Adipose tissue (tissue), 3 donors: ENCODE data around the gene HSPH1. TPM values are rescaled to one million over a fixed set of nuclear protein-coding genes. Genes with fewer than 3 reads are reported as not detected.
"Not testable (repeated sequence)": the region's sequence is repeated elsewhere in the genome, so short reads cannot be mapped to it uniquely, and the experiment has no call there.

Experiments used
- H3K27ac ChIP-seq: one replicate; pipeline ENCODE4 v1.5.1; 2013; ENCODE audit warnings: low read depth, low read length
- WGBS, 3 donors: extraction: QIAGEN DNeasy Blood & Tissue Kit; methylation state at CpG; one replicate each; pipeline ENCODE4 v1.1.7; 2013; 5-methylcytosine and 5-hydroxymethylcytosine counted together
- polyA plus RNA-seq, 3 donors: library from polyadenylated mRNA; stranded (reverse); fragments of 200-250 nt; gene quantifications; one replicate each; pipeline ENCODE4 v1.2.3, GENCODE V29; 2013
- donor health status: healthy with polysubstance abuse.
- donor health status: Bipolar disorder and iron deficiency.
- donor health status: healthy.

HSPH1 gene
- polyA plus RNA-seq, 3 donors = 8.8 to 48.6 (median 32.7) TPM

DNA sequence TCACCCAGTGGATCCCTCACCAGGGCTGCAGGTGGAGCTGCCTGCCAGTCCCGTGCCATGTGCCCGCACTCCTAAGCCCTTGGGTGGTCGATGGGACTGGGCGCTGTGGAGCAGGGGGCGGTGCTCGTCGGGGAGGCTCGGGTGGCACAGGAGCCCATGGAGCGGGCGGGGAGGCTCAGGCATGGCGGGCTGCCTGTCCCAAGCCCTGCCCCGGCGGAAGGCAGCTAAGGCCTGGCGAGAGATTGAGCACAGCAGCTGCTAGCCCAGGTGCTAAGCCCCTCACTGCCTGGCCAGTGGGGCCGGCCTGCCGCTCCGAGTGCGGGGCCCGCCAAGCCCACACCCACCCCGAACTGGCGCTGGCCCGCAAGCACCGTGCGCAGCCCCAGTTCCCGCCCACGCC is 21.3 kb upstream of the HSPH1 start:
- H3K27ac ChIP-seq = no peak overlapping the region
- 90 to 93% (median 92%) methylated on average over 19 to 26 of the region's 26 CpGs for WGBS, 3 donors

DNA sequence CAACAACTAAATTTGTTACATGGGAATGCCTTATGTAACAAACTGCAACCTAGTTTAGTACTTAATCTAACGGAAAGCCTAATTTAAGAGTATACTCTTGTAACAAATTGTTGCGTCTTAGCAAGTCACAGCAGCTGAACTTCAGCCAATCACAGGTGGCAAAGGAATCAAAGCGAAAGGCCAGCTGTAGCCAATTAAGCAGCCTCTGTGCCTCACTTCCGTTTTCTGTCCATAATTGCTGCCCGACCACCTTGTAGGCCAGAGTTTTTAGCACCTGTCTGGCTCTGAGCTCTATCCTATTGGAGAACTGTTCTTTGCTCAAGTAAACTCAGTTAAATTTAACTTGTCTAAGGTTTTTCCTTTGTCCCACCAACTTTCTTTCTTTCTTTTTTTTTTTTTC is 18.1 kb upstream of the HSPH1 start:
- 64 to 82% (median 75%) methylated on average over 5 of the region's 5 CpGs for WGBS, 3 donors
- H3K27ac ChIP-seq = no peak overlapping the region

- 88 to 93% (median 92%) methylated on average over 8 of the region's 8 CpGs for WGBS, 3 donors
- no peak overlapping the region for H3K27ac ChIP-seq
Observed at GRCh38 chr13:31179241-31179640, 17.5 kb upstream of the HSPH1 start.

GRCh38 chr13:31177813-31178495 is 16.2 kb upstream of the HSPH1 start:
- WGBS, 3 donors = 76 to 88% (median 88%) methylated on average over 12 of the region's 12 CpGs
- not testable (repeated sequence) for H3K27ac ChIP-seq

DNA sequence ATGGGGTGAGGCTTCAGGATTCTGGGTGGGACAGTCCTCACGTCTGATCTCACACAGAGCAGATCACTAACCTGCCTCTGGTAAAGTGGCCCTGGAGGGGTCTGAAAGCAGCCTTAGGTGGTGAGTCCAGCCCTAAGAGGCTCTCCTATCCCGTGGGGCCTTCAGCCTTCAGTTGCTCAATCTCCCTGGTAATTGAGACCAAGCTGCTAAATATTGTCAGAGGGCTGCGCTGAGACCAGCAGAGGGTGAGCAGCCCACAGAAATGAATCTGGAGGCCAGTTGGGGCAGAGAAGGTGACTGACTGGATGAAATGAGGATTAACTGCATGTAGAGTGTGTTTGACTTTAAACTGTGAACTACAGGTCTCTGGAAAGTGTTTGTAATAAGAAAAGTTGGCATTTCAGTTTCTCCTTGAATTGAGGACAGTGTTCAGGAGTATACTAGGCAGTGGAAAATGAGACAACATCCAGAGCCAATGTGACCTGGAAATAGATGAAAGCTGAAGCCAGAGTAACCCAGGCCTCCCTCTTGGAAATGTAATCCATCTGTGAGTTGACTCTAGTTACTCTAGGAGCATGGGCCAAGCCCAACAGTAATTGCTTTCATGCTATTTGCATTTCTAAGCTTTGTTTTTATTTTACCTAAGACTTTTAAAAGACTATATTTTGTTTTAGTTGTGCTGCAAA is 14.3 kb upstream of the HSPH1 start:
- WGBS, 3 donors = 82 to 87% (median 83%) methylated on average over 3 of the region's 3 CpGs
- H3K27ac ChIP-seq = no peak overlapping the region

DNA sequence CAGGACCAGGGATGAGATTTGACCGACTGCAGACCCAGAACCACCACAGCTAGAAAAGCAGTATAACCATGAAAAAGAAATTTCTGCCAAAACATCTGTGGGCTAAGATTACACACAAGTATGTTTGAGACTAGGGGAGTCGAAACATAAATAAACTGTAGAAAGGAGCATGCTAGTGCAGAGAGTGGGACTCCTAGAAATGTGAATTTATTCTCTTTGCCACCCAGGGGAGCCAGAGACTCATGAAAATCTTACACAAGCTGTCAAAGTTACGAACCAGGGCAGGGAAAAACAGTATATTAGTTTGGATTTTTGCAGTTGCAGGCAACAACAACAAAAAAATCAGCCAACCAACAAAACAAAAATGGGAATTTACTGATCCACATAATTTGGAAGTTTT is 12.3 kb upstream of the HSPH1 start:
- no peak overlapping the region for H3K27ac ChIP-seq
- WGBS, 3 donors = 73 to 78% (median 73%) methylated on average over 3 of the region's 3 CpGs

GRCh38 chr13:31172535-31172934 is 10.8 kb upstream of the HSPH1 start:
- no peak overlapping the region for H3K27ac ChIP-seq
- 72 to 79% (median 73%) methylated on average over 2 of the region's 2 CpGs for WGBS, 3 donors

DNA sequence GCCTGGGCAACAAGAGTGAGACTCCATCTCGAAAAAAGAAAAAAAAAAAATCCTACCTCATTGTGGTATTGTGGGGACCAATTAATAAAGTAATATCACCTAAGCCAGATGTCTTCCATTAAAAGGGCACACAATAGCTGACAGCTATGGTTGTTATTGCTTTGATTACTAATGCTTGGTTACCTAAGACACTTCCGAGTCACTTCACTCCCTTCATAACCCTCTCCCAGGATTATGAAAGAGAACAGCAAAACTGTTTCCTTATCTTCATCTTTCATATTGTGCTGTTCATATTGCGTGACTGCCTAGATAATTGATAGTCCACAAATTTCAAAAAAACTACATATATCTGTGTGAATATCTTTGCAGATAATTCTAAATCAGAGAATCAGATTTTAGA is 10.3 kb upstream of the HSPH1 start:
- whole genome bisulfite sequencing, 3 donors = 58 to 83% (median 73%) methylated on average over 3 of the region's 3 CpGs

DNA sequence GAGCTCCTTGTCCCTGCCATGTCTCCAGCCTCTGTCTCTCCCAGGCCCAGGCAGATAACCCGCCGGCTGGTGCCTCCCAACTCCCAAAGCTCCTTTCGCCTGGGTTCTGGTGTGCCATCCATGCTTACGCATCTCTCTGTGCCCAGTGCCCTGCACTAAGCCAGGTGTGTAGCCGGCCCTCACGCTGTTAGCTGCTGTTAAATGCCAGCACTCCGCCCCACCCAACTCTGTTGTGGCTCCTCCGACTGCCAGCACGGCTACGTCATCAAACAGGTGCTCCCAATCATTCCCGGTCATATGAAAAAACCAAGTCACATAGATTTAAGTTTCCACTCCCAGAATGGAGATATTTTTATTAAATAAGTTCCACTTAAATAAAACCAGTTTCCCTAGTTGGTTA is 7.0 kb upstream of the HSPH1 start:
- 89% methylated on average over 11 of the region's 11 CpGs for WGBS, 3 donors

More for the DNA sequence above, 10.3 kb upstream of the HSPH1 start:
- no peak overlapping the region for H3K27ac ChIP-seq

GRCh38 chr13:31168166-31168565 is 6.5 kb upstream of the HSPH1 start:
- H3K27ac ChIP-seq = no peak overlapping the region
- 17 to 47% (median 17%) methylated on average over 2 of the region's 2 CpGs for WGBS, 3 donors

More for the DNA sequence above, 7.0 kb upstream of the HSPH1 start:
- no peak overlapping the region for H3K27ac ChIP-seq

GRCh38 chr13:31167490-31167889 is 5.8 kb upstream of the HSPH1 start:
- no peak overlapping the region for H3K27ac ChIP-seq

DNA sequence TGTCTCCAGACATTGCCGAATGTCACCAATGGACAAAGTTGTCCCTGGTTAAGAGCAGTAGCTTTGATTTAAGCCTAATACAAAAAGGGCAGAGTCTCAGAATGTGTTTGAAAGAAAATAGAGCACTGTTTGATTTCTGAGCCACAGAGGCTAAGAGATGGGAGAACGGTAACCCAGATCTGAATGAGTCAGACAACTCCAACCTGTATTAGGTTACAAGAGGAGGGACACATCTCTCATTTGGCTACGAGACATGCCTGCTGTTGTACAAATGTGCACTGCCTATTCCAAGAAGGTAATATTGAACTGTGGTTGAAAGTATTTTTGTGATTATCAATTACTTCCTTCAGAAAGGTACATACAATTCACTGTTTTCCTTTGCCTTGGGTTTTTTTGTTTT is 4.9 kb upstream of the HSPH1 start:
- 81 to 87% (median 84%) methylated on average over 3 of the region's 3 CpGs for WGBS, 3 donors
- no peak overlapping the region for H3K27ac ChIP-seq

- no peak overlapping the region for H3K27ac ChIP-seq
- WGBS, 3 donors = 0 to 1% (median 0%) methylated on average over 34 of the region's 34 CpGs
Observed at GRCh38 chr13:31162151-31163008, 676 bp upstream of the HSPH1 start.

DNA sequence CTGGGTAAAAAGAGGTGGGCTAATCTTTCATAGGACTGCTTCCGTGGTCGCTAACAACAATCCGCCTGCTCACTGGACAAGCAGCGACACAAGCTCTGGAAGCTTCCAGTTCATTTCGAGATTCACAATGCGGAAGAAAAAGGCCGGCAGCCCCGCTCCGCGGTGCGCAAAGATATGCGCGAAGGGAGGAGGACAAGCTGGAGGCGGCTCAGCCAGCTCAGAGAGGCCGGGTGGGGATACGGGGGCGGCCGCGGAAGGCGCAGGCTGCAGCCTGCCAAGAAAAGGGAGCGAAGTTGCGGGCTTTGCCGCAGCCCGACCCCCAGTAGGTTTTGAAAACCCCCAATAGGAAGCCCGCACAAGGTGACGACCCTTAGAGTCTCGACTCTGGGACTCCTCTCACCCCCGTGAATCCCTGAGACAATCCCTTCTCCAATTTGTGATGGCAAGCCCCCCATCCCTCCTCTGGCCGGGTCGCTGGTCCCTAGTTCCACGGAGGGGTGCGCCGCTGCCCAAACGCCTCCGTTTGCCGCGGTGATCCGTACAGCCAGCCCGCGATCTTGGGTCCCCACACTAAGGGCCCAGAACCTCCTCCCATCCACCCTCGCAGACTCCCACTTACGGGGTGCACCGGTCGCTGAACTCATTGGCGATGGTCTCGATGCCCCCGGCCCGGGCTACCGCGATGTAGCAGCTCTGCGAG is 697 bp downstream of the HSPH1 start:
- no peak overlapping the region for H3K27ac ChIP-seq
- WGBS, 3 donors = 0% methylated on average over 51 of the region's 51 CpGs

DNA sequence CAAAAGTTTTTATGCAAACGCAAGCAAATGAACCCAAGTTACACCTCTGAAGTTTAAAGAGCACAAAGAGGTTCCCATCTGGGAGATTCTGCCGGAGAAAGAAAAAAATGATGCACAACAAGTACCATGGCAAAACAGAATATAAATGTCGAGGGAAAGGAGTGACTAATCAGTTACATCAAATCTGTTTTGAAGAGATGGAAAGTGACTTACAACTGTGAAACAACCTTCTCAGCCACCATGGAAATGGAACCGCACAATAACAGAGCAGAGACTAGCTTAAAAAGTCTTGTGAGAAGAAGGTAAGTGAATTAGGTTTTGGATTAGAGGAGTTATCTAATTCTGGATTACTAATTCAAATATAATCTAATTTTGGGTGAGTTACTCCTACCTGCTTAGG is 2.4 kb downstream of the HSPH1 start:
- 84 to 89% (median 85%) methylated on average over 4 of the region's 4 CpGs for WGBS, 3 donors

DNA sequence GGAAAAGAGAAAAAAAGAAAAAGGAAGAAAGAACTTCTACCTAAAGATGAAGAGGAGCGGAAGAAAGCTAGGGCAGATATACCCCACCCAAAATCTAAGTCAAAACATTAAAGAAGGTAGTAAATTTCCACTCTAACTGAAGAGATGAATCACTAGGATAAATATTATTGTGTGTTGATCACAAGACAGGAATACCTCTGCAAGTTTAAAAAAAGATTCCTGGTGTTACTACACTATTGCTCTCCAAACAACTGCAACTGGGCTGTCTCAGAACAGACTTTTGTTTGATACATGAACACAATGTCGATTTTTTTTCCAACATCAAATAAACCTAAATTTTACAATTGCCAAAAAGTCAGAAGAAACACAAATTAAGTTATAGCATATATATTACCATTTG is 6.8 kb downstream of the HSPH1 start:
- WGBS, 3 donors = 94 to 95% (median 94%) methylated on average over 2 of the region's 2 CpGs

More for the DNA sequence above, 2.4 kb downstream of the HSPH1 start:
- H3K27ac ChIP-seq = no peak overlapping the region

GRCh38 chr13:31151837-31152236 is 9.9 kb downstream of the HSPH1 start:
- WGBS, 3 donors = 68 to 97% (median 85%) methylated on average over 3 of the region's 3 CpGs
- no peak overlapping the region for H3K27ac ChIP-seq

More for the DNA sequence above, 6.8 kb downstream of the HSPH1 start:
- H3K27ac ChIP-seq = no peak overlapping the region

- H3K27ac ChIP-seq = no peak overlapping the region
- 94 to 98% (median 96%) methylated on average over 4 of the region's 4 CpGs for WGBS, 3 donors
Observed at GRCh38 chr13:31150315-31150985, 11.3 kb downstream of the HSPH1 start.
